Measurements from ENCODE around the gene NTNG2. TPM values are rescaled to one million over a fixed set of nuclear protein-coding genes. Genes with fewer than 3 reads are reported as not detected.

Gene NTNG2, protein sequence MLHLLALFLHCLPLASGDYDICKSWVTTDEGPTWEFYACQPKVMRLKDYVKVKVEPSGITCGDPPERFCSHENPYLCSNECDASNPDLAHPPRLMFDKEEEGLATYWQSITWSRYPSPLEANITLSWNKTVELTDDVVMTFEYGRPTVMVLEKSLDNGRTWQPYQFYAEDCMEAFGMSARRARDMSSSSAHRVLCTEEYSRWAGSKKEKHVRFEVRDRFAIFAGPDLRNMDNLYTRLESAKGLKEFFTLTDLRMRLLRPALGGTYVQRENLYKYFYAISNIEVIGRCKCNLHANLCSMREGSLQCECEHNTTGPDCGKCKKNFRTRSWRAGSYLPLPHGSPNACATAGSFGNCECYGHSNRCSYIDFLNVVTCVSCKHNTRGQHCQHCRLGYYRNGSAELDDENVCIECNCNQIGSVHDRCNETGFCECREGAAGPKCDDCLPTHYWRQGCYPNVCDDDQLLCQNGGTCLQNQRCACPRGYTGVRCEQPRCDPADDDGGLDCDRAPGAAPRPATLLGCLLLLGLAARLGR
- 1.6 to 2.4 TPM (median 1.9 TPM) in 5 replicates for total RNA-seq (2022; extraction: Qiagen RNA extraction)

DNA sequence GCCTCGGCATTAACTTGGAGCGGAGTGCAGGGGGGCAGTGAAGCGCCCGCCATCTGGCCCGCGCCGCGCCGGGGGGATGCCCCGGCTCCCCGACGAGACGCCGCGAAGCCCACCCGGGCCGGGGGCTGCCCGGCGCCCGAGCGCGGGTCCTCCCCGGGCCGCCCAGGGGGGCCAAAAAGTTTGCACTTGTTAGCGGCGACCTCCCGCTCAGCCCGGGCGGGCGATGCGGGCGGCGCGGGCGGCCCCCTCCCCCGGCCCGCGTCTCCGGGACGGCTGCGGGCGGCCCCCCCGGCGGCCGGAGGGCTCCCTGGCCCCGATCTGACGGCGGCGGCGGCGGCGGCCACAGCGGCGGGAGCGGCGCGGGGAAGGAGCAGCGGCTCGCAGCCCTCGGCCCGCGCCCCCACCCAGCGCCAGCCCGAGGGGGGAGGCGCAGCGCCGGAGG, at the start of gene NTNG2:
Gene NTNG2, plus strand, starts transcription at position 316 of the 442 bp plus-strand sequence. CDS start 4,774 bp downstream, outside the sequence.

Other genes starting within 250 kb of the NTNG2 start
- 29.5 to 34.0 TPM (median 33.5 TPM) in 5 replicates for gene MED27, start 82.2 kb upstream of the NTNG2 start, total RNA-seq (2022; extraction: Qiagen RNA extraction)
- gene SETX, start 192.9 kb downstream of the NTNG2 start, total RNA-seq (2022; extraction: Qiagen RNA extraction), result 19.5 to 23.9 TPM (median 20.2 TPM) in 5 replicates
- 14.2 to 17.1 TPM (median 15.0 TPM) in 5 replicates for gene TTF1, start 244.8 kb downstream of the NTNG2 start, total RNA-seq (2022; extraction: Qiagen RNA extraction)
- gene CFAP77, start 248.2 kb downstream of the NTNG2 start, total RNA-seq (2022; extraction: Qiagen RNA extraction), result 0.06 to 0.24 TPM (median 0.22 TPM) in 3 of 5 replicates, not detected in the others

Measured in A549 treated with CORT108297 at 1 μM for 4 hours (cell line).